Muscle of arm (tissue), 12 donors: ENCODE data around the gene SH2D1B. TPM values are rescaled to one million over a fixed set of nuclear protein-coding genes. Genes with fewer than 3 reads are reported as not detected.

ENCODE experiments used
- DNase-seq: peaks from one replicate; pipeline ENCODE4 v3.0.0-alpha.2; 2013
- polyA plus RNA-seq, 12 donors: library from polyadenylated mRNA; unstranded; fragments of 120-200 nt; gene quantifications; one replicate each; pipeline ENCODE4 v1.2.1, GENCODE V29; 2013; ENCODE audit not compliant: insufficient read length in 12 of 12

Gene SH2D1B
- polyA plus RNA-seq, 12 donors, result 0.15 to 1.1 (median 0.36) TPM; not detected in 2

- no peak for DNase-seq
These were observed 12.8 kb downstream of the SH2D1B start for GRCh38 chr1:162398999-162399580.

DNA sequence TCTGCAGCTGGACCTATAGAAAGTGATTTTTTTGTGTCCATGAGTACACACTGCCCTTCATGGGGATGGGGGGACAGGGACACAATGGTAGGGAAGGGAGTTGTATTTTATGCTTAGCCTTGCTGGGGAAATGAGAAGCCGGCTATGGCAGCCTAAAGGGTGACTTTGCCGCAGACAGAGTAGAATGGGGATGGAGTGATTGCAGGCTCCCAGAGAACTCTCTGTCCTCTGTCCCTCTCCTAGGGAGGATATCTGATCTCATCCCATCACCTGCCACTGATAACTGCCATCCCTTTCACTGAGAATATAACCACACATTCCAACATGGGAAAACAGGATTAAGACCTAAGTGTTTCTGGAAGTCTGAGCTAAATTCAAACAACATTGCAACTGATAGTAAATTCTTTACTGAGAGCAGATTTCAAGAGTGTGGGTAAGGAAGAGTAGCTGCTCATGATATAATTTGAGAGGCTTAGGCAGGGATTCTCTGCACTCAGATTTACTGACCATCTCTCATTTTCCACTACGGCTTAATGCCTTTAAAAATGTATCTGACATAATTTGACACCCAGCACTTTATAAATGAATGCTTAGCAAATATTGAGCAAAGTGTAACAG, 13.9 kb downstream of the SH2D1B start:
- DNase-seq, result no peak

DNA sequence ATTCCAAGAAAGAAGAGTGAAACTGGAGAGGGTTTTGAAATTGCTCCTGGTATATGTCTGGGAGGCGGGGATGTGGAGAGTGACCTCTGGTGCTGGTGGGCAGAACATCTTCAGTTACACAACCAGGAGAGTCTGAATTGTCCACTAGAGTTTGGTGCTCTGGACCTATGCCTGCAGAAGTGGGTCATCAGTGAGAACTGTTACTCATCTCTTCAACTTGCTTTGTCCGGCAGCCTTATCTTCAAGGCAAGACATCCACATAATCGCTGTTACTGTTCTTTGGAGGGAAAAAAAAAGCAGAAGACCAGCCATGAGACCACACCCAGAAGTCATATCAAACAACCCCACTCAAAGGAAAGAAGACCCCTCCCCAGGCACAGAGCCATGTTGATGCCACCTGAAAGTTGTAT, 14.9 kb downstream of the SH2D1B start:
- DNase-seq, result no peak

- DNase-seq, result no peak
These were observed 15.6 kb downstream of the SH2D1B start for GRCh38 chr1:162396201-162396906.

- DNase-seq, result no peak
These were observed 20.0 kb downstream of the SH2D1B start for GRCh38 chr1:162391790-162392563.

DNA sequence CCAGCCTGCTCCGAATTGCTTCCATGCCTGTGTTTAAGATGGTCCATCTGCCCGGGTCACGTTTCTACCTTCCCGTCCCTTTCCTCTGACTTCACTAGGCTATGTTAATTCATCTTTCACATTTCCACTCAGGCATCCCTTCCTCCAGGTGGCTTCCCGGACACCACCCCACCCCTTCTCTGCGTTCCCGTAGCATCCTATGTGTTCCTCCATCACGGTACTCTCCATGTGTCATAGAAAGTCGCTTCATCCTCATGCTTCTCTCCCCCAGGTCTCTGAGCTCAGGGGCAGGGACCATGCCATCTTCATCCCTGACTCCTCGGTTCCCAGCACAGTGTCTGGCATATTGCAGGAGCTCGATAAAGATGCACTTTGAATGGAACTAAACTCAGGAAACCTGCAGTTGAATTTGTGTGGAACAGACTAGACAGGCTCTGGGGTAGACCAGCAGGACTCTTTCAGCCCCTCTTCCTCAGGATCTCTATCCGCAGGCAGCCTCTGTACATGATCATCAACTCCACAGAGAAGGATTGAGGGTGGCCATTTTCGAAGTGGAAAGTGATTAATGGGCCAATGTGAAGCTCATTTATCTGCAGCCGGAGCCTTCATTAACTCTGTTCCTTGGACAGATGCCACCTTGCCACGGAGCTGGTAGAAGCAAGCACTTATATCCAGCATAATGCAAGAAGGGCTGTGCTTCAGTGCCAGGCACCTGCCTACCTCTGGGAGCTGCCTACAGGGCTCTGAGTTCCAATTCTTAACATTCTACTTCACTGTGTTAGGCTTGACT, 21.3 kb downstream of the SH2D1B start:
- DNase-seq, result no peak

DNA sequence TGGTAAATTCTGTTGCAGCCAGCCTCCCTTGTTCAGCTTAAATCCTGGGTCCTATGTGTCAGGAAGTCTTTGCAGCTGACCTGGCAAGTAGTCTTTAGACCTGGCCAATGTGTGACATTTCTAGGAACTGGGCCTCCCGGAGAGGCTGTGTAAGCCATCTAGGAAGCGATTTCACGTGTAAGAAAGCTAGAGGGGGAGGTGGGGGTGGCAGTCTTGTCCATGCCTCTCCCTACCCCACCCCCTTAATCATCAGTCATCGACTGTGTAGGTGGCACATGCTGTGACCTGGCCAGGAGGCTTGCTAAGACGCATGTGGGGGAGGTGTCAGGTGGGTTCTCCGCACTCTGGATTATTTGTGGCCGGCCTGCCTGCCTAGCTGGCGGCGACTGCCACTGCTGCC, 22.0 kb downstream of the SH2D1B start:
- no peak for DNase-seq

- no peak for DNase-seq
These were observed 22.7 kb downstream of the SH2D1B start for GRCh38 chr1:162389021-162389818.

GRCh38 chr1:162388615-162389014, 23.3 kb downstream of the SH2D1B start:
- no peak for DNase-seq

DNA sequence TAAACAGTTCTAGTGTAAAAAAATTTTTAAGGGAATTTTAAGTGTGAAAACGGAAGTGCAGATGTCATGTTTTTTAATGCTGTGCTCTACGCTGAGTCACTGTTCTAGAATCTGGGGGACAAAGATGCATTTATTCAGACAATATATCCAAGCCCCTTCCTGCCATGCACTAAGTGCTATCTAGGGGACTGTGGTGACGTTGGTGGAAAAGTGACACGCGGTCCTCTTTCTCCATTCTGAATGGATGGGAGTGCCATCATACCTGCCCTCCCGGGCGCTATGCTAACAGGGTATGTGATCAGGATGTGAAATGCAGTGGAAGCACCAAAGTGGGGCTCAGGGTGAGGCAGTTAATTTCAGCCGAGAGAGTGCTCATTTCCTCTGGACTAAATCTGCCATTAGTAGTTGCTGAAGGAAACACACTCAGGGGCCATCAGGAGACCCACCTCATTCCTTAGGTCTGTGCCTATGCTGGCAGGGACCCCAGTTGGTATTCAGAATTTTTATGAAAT, 23.8 kb downstream of the SH2D1B start:
- no peak for DNase-seq

DNA sequence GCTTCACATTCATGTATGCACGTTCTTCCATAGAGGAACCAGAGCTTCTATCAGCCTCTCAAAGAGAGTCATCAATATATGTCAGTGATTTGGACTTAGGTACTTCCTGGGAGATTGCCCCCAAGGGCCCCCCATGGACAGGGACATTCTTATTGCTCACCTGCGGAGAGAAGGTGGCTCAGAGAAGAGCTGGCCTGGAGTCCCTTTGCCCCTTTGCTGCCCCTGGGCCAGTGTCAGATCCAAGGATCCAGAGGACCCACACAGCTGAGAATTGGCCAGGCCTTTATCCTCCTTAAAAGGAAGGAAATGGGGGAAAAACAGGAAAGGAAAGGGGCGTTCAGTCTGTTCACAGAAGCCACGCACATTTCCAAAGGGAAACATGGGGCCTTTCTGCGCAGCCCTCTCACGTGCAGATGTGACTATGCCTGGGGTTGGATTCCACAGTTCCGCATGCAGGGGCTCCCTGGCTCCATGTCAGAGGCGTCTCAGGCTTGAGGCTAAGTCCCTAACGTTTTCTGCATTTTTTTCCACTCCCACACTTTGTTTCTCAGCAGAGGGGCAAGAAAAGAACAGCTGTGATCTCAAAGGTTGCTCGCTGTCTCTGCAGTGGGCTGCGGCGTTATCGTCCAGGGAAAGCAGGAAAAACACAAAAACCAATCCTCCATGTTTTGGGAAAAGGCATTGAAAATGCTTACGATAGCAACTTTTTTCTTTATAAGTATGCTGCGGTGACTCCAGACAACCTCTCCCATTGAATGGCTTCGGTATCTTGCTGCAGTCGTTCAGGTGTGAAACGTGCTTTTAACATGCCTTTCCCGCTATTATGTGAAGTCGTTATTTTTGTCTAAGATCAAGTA, 24.5 kb downstream of the SH2D1B start:
- no peak for DNase-seq

GRCh38 chr1:162386292-162387225, 25.4 kb downstream of the SH2D1B start:
- no peak for DNase-seq

- DNase-seq, result no peak
These were observed 26.2 kb downstream of the SH2D1B start for GRCh38 chr1:162385702-162386101.

GRCh38 chr1:162385280-162385623, 26.7 kb downstream of the SH2D1B start:
- no peak for DNase-seq

DNA sequence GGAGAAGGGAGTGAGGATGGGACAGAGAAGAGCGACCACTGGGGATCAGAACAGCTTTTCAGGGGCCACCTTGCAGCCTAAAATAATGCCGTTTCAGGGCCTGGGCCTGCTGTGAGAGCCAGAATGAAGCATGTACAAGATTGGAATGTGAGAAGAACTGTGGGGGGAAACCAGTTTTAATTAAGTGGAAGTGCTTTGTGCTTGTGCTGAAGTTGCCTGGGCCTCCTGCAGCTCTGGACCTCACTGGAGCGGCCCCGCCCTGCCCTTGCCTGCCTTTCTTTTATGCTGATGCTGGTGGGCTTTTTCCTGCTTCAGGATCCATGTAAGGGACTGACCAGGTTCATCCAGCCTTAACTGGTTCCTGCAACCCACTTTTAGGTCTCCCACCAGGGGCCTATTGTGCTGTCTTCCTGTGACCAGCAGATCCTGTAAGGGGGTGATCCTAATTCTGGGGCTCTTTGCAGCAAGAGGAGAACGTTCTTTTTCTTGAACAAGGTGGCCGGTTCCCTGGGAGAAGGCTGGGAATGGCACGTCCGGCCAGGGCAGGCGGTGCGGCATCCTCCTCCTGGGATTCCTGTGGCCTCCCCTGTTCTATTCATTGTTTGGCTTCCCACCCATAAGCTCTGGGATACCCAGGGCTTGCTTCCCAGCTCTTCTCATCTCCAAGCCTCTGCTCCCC, 27.2 kb downstream of the SH2D1B start:
- no peak for DNase-seq

- no peak for DNase-seq
These were observed 27.8 kb downstream of the SH2D1B start for GRCh38 chr1:162384116-162384515.

DNA sequence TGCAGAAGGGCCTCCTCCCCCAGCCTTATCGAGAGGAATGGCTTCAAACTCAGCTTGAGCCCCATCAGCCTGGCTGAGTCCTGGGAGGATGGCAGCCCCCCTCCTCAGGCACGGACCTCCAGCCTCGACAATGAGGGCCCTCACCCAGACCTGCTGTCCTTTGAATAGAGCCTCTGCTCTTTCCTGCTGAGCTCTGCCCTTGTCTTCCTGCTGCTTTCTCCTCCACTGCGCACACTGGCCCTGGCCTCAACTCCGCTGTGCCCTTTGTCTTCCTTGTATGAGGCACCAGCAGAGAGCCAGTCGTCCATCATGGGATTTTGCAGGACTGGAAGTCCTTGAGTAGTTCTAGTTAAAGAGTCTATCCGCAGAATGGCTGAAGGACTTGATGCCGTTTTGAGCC, 28.4 kb downstream of the SH2D1B start:
- no peak for DNase-seq

GRCh38 chr1:162383091-162383490, 28.8 kb downstream of the SH2D1B start:
- DNase-seq, result no peak
